B cell (primary cell): Measurements from ENCODE around the gene AKT3. TPM values are rescaled to one million over a fixed set of nuclear protein-coding genes. Genes with fewer than 3 reads are reported as not detected.
A peak's percentile ranks its signal among the peaks of the same experiment; 100 is the strongest.

Experiments used
- ATAC-seq: fragments of 200-7000 bp; cut with Tn5 transposase; one replicate; pipeline ENCODE4 v1.10.0; 2021; ENCODE audit warnings: low read depth, mild to moderate bottlenecking, moderate number of reproducible peaks, moderate library complexity
- CTCF ChIA-PET: fragments of 350-600 bp; sonication (Branson Sonifier 250); formaldehyde crosslinking; loops from one replicate; lab custom pipeline; 2021; ENCODE audit warnings: antibody characterized with exemption, inconsistent platforms; lab: Charles Lee
- POLR2A ChIA-PET: fragments of 350-600 bp; sonication (Branson Sonifier 250); formaldehyde crosslinking; loops from one replicate; lab custom pipeline; 2021; ENCODE audit warnings: antibody characterized with exemption; lab: Charles Lee
- DNase-seq: peaks from one replicate; pipeline ENCODE4 v3.0.0; 2013
- H2AFZ ChIP-seq: 2 replicates; pipeline ENCODE4 v1.6.1; 2012; ENCODE audit warnings: mild to moderate bottlenecking, low read depth, low read length; ENCODE audit not compliant: insufficient read depth, poor library complexity, severe bottlenecking
- H3K27ac ChIP-seq, 2 donors: 1 replicate in 1 of 2; 2 replicates in 1 of 2; pipeline ENCODE4 v1.5.1; 2012 to 2013; ENCODE audit warnings: low read length in 2 of 2, mild to moderate bottlenecking in 2 of 2, moderate library complexity in 1 of 2
- H3K27me3 ChIP-seq, 4 experiments: fragments of 200-600 bp in 1 of 4; sonication (generic) in 1 of 4; replicated peaks in 1 of 4; 1 replicate in 2 of 4; 2 replicates in 2 of 4; pipeline versions ENCODE4 v1.6.1 to v1.7.0; 2013 to 2016; ENCODE audit warnings: low read length in 3 of 4, mild to moderate bottlenecking in 2 of 4, mixed read lengths in 1 of 4, moderate library complexity in 1 of 4; ENCODE audit not compliant: insufficient read depth in 4 of 4, control insufficient read depth in 3 of 4; ENCODE audit errors: control extremely low read depth in 1 of 4
- H3K36me3 ChIP-seq, 2 experiments: replicated peaks in 1 of 2; 1 replicate in 1 of 2; 2 replicates in 1 of 2; pipeline versions ENCODE4 v1.6.1 to v1.7.1; 2013; ENCODE audit warnings: low read length in 1 of 2; ENCODE audit not compliant: insufficient read depth in 2 of 2, control insufficient read depth in 1 of 2; ENCODE audit errors: control extremely low read depth in 1 of 2, extremely low read depth in 1 of 2
- H3K4me1 ChIP-seq, 2 donors: fragments of 200-600 bp in 1 of 2; sonication (generic) in 1 of 2; 1 replicate in 1 of 2; 2 replicates in 1 of 2; pipeline versions ENCODE4 v1.5.1 to v1.6.1; 2013 to 2017; ENCODE audit warnings: low read length in 2 of 2; ENCODE audit not compliant: control insufficient read depth in 2 of 2, insufficient read depth in 2 of 2
- H3K4me2 ChIP-seq: replicated peaks from 2 replicates; pipeline ENCODE3; 2012; ENCODE audit warnings: mild to moderate bottlenecking, low read depth, low read length; ENCODE audit not compliant: poor library complexity, severe bottlenecking
- H3K4me3 ChIP-seq, 5 experiments: fragments of 200-600 bp in 1 of 5; sonication (generic) in 1 of 5; 1 replicate in 3 of 5; 2 replicates in 2 of 5; pipeline versions ENCODE4 v1.5.1 to v1.7.0; 2011 to 2016; ENCODE audit warnings: low read length in 4 of 5, mild to moderate bottlenecking in 4 of 5, low read depth in 2 of 5, control low read depth in 1 of 5, moderate library complexity in 1 of 5; ENCODE audit not compliant: insufficient read depth in 1 of 5; ENCODE audit errors: control extremely low read depth in 1 of 5, extremely low read depth in 1 of 5
- H3K79me2 ChIP-seq: fragments of 200-600 bp; sonication (generic); one replicate; pipeline ENCODE4 v1.6.0; 2016; ENCODE audit warnings: low read length; ENCODE audit not compliant: control insufficient read depth, insufficient read depth
- H3K9ac ChIP-seq: fragments of 200-600 bp; sonication (generic); 2 replicates; pipeline ENCODE4 v1.6.1; 2017; ENCODE audit warnings: mild to moderate bottlenecking, low read length, moderate library complexity
- H3K9me3 ChIP-seq, 3 donors: one replicate each; pipeline versions ENCODE4 v1.6.1 to v1.7.1; 2013; ENCODE audit warnings: low read length in 2 of 3; ENCODE audit not compliant: control insufficient read depth in 2 of 3, insufficient read depth in 1 of 3; ENCODE audit errors: control extremely low read depth in 1 of 3
- H4K20me1 ChIP-seq: 2 replicates; pipeline ENCODE4 v1.6.0; 2012; ENCODE audit warnings: mild to moderate bottlenecking, low read length; ENCODE audit not compliant: insufficient read depth, control insufficient read depth, poor library complexity, severe bottlenecking
- H3K27ac Mint-ChIP-seq: one replicate; pipeline ENCODE4 v1.8.0; 2021; ENCODE audit warnings: mixed read lengths
- H3K27me3 Mint-ChIP-seq: one replicate; pipeline ENCODE4 v1.8.0; 2021; ENCODE audit warnings: mixed read lengths
- H3K4me1 Mint-ChIP-seq: one replicate; pipeline ENCODE4 v1.8.0; 2021; ENCODE audit warnings: mixed read lengths
- H3K4me3 Mint-ChIP-seq: one replicate; pipeline ENCODE4 v1.8.0; 2021; ENCODE audit warnings: mixed read lengths
- H3K9me3 Mint-ChIP-seq: one replicate; pipeline ENCODE4 v1.8.0; 2022; ENCODE audit warnings: mixed read lengths; ENCODE audit not compliant: insufficient read depth
- EZH2 ChIP-seq: IDR thresholded peaks from 2 replicates; pipeline ENCODE4 v1.6.1; 2012; ENCODE audit warnings: borderline replicate concordance, low read depth, mild to moderate bottlenecking, moderate library complexity, low read length; ENCODE audit not compliant: insufficient read depth, poor library complexity, severe bottlenecking
- WGBS: methylation state at CpG from one replicate; pipeline ENCODE4 v1.1.5; 2013; ENCODE audit warnings: missing lambda C conversion rate; ENCODE audit not compliant: insufficient coverage; 5-methylcytosine and 5-hydroxymethylcytosine counted together
- intact Hi-C: fragments of 100-400 bp; cut with micrococcal nuclease; formaldehyde crosslinking; loops from one replicate; pipeline ENCODE4 v1.10.0; 2022
- polyA plus RNA-seq: library from polyadenylated mRNA; depleted of rRNA; stranded (reverse); fragments of >200 nt; gene quantifications from 2 replicates; pipeline ENCODE4 v1.2.3, GENCODE V29; 2012
- total RNA-seq, 2 donors: library from RNA; stranded (reverse); fragments of 120-200 nt in 1 of 2; gene quantifications; 1 replicate in 1 of 2; 2 replicates in 1 of 2; pipeline versions ENCODE4 v1.2.3 to v1.2.4, GENCODE V29; 2013 to 2022
- TF ChIP-seq, protein P1 (sequence below): fragments of 200-600 bp; IDR thresholded peaks from one replicate; pipeline ENCODE4 v1.8.0; 2022; ENCODE audit warnings: antibody characterized with exemption, mild to moderate bottlenecking

AKT3 gene
- total and polyA plus RNA-seq, 2 donors (not counting 1 experiment from before 2014, with no cell fraction given) = 4.4 to 148 TPM

GRCh38 chr1:243596431-243597062 is 253.5 kb downstream of the AKT3 start:
- H3K4me2 ChIP-seq = no peak overlapping the region
- ChIA-PET POLR2A (no interaction called here), CTCF (no interaction called here)
- H3K9ac ChIP-seq = no peak overlapping the region
- no peaks in the 10 kb centered on the region for H3K27me3 Mint-ChIP-seq
- 86% methylated on average over 2 of the region's 6 CpGs for WGBS
- H3K4me3 Mint-ChIP-seq = no peak overlapping the region
- DNase-seq (no peak), ATAC-seq (peak; percentile 43)
- TF ChIP-seq, protein P1, sequence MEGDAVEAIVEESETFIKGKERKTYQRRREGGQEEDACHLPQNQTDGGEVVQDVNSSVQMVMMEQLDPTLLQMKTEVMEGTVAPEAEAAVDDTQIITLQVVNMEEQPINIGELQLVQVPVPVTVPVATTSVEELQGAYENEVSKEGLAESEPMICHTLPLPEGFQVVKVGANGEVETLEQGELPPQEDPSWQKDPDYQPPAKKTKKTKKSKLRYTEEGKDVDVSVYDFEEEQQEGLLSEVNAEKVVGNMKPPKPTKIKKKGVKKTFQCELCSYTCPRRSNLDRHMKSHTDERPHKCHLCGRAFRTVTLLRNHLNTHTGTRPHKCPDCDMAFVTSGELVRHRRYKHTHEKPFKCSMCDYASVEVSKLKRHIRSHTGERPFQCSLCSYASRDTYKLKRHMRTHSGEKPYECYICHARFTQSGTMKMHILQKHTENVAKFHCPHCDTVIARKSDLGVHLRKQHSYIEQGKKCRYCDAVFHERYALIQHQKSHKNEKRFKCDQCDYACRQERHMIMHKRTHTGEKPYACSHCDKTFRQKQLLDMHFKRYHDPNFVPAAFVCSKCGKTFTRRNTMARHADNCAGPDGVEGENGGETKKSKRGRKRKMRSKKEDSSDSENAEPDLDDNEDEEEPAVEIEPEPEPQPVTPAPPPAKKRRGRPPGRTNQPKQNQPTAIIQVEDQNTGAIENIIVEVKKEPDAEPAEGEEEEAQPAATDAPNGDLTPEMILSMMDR = no peak
- TF ChIP-seq EZH2 = no peak
- H3K27me3 ChIP-seq = no peaks in the 10 kb centered on the region
- peaks cover 22% of the 10 kb centered on the region for H3K4me1 Mint-ChIP-seq
- H3K36me3 ChIP-seq = no peaks in the 10 kb centered on the region
- H3K9me3 Mint-ChIP-seq = peaks cover 3% of the 10 kb centered on the region
- H2AFZ ChIP-seq = no peak overlapping the region
- H3K79me2 ChIP-seq = no peaks in the 10 kb centered on the region
- peaks cover 4% of the 10 kb centered on the region for H4K20me1 ChIP-seq
- H3K27ac ChIP-seq = no peak overlapping the region
- intact Hi-C loops = no loop called here
- peaks cover 3 to 4% of the 10 kb centered on the region in 2 donors for H3K4me1 ChIP-seq
- no peak overlapping the region for H3K4me3 ChIP-seq
- H3K27ac Mint-ChIP-seq = no peak overlapping the region
- H3K9me3 ChIP-seq = no peaks in the 10 kb centered on the region

DNA sequence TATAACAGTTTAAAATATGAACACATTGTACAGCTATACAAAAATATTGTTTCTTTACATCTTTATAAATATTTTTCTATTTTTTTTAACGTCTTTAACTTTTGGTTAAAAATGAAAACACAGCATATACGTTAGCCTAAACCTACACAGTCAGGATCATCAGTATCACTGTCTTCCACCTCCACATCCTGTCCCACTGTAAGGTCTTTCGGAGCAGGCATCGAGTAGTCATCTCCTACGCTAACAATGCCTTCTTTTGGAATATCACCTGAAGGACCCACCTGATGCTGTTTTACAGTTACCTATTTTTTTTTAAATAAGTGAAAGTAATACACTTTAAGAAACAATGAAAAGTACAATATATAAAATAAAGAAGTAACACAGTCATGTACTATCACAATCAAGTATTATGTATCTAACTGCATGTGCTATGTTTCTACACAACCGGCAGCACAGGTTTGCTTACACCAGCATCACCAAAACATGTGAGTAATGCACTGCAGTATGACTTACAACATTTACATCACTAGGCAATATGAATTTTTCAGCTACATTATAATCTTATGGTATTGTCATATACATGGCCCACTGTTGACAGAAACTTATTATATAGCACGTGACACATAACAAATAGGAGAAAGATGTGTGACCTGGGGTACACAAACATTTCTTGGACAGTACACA is 254.4 kb downstream of the AKT3 start:
- H3K27ac ChIP-seq = no peak overlapping the region
- CTCF ChIA-PET = no interaction called here
- WGBS = 95% methylated on average over 4 of the region's 7 CpGs
- intact Hi-C loops = no loop called here
- H3K79me2 ChIP-seq = no peaks in the 10 kb centered on the region
- Mint-ChIP-seq H3K4me3 (no peak overlapping the region), H3K27me3 (no peaks in the 10 kb centered on the region), H3K27ac (peak overlapping the region; percentile 47), H3K9me3 (peaks cover 4% of the 10 kb centered on the region), H3K4me1 (peaks cover 22% of the 10 kb centered on the region)
- no peak overlapping the region for H3K9ac ChIP-seq
- no peaks in the 10 kb centered on the region for H3K27me3 ChIP-seq
- no peak overlapping the region for H2AFZ ChIP-seq
- H3K4me1 ChIP-seq = peaks cover 3 to 4% of the 10 kb centered on the region in 2 donors
- peaks cover 0 to 1% (median 0%) of the 10 kb centered on the region in 3 donors for H3K9me3 ChIP-seq
- H3K36me3 ChIP-seq = peaks cover 0 to 2% of the 10 kb centered on the region in 2 experiments
- H4K20me1 ChIP-seq = peaks cover 4% of the 10 kb centered on the region
- H3K4me3 ChIP-seq = no peak overlapping the region
- no peak for TF ChIP-seq EZH2
- TF ChIP-seq, protein P1 = no peak
- no peak overlapping the region for H3K4me2 ChIP-seq
- ATAC-seq (no peak), DNase-seq (no peak)
- POLR2A ChIA-PET = no interaction called here
